HAP-1 (cell line): ENCODE data around the gene TCEAL4.
A peak's percentile ranks its signal among the peaks of the same experiment; 100 is the strongest.
"Not testable (repeated sequence)": the region's sequence is repeated elsewhere in the genome, so short reads cannot be mapped to it uniquely, and the experiment has no call there.

Source experiments
- DNase-seq, 2 experiments: peaks; one replicate each; pipeline ENCODE4 v3.0.0-alpha.2; 2016 to 2020; ENCODE audit warnings: low spot score in 2 of 2
- H3K27me3 ChIP-seq: fragments of 250-450 bp; sonication (Bioruptor Pico); 2 replicates; pipeline ENCODE4 v1.5.1; 2020; ENCODE audit warnings: low read depth, mild to moderate bottlenecking, moderate library complexity
- H3K36me3 ChIP-seq: fragments of 250-450 bp; sonication (Bioruptor Pico); replicated peaks from 2 replicates; pipeline ENCODE4 v1.5.1; 2020; ENCODE audit warnings: mild to moderate bottlenecking
- H3K4me1 ChIP-seq: fragments of 250-450 bp; sonication (Bioruptor Pico); 2 replicates; pipeline ENCODE4 v1.5.1; 2020; ENCODE audit warnings: mild to moderate bottlenecking
- H3K4me3 ChIP-seq: fragments of 250-450 bp; sonication (Bioruptor Pico); 2 replicates; pipeline ENCODE4 v1.5.1; 2020; ENCODE audit warnings: mild to moderate bottlenecking, moderate library complexity
- H3K9me3 ChIP-seq: fragments of 250-450 bp; sonication (Bioruptor Pico); 2 replicates; pipeline ENCODE4 v1.5.1; 2020; ENCODE audit warnings: mild to moderate bottlenecking, moderate library complexity
- in situ Hi-C: fragments of 300-500 bp; cut with MboI; formaldehyde crosslinking; loops from 3 replicates; pipeline ENCODE4 v1.14.3; 2020; ENCODE audit warnings: low sequenced_read_pairs, inconsistent platforms, mixed read lengths

Gene TCEAL4

DNA sequence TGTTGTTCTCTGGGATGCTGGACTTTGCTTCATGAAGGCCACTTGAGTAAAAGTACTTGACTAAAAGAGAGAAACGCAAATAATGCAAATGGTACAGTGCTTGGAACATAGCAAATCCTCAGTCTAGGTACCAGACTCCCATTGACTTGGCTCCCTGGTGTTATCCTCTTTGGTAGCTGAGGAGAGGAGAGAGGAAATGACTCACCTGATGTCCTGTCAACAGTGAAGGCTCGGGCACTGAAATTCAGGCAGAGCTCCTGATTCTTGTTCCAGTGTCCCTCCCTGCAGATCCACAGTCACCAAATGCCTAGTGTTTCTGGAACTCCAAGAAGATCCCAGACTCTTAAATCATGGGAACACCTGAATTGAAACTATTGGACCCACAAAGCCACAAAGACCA lies 22.5 kb upstream of the TCEAL4 start:
- in situ Hi-C loops: no loop called here
- Histone ChIP-seq H3K27me3 (0 out of 2 replicates have a peak, but pooled peaks cover 2% of the 10 kb centered on the region), H3K36me3 (no peaks in the 10 kb centered on the region), H3K9me3 (no peaks in the 10 kb centered on the region), H3K4me1 (no peaks in the 10 kb centered on the region), H3K4me3 (no peak overlapping the region)
- DNase-seq: no peak

GRCh38 chrX:103565197-103565596 lies 20.1 kb upstream of the TCEAL4 start:
- no peak for DNase-seq
- Histone ChIP-seq H3K9me3 (no peaks in the 10 kb centered on the region), H3K36me3 (no peaks in the 10 kb centered on the region), H3K27me3 (0 out of 2 replicates have a peak, but pooled peaks cover 2% of the 10 kb centered on the region), H3K4me3 (no peak overlapping the region), H3K4me1 (no peaks in the 10 kb centered on the region)
- in situ Hi-C loops: no loop called here

- in situ Hi-C loops: no loop called here
- DNase-seq: no peak
- no peak overlapping the region for H3K4me3 ChIP-seq
Measured at GRCh38 chrX:103565752-103566151, 19.6 kb upstream of the TCEAL4 start.

DNA sequence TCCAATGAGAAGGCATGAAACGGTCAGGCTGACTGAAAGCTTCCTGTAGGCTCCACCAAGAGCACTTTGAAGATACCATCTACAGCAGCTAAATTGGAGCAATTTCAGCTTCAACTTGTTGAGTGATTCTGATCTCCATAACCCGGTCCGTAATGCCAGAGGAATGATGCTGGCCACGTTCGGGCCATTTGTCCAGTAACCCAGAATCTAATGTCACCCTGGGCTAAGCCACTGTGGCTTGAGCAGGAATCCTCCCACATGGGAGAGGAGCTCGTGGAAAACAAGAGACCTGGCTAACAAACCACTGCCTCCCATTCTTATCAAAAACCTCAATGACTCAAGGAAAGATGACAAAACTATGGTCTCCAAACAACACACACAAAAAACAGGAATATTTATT lies 14.2 kb upstream of the TCEAL4 start:
- Histone ChIP-seq H3K4me3 (no peak overlapping the region), H3K4me1 (no peaks in the 10 kb centered on the region), H3K9me3 (no peaks in the 10 kb centered on the region), H3K27me3 (no peaks in the 10 kb centered on the region), H3K36me3 (no peaks in the 10 kb centered on the region)
- in situ Hi-C loops: no loop called here
- DNase-seq: no peak

More at GRCh38 chrX:103565752-103566151, 19.6 kb upstream of the TCEAL4 start:
- no peaks in the 10 kb centered on the region for H3K36me3 ChIP-seq
- no peaks in the 10 kb centered on the region for H3K4me1 ChIP-seq
- H3K9me3 ChIP-seq: no peaks in the 10 kb centered on the region
- H3K27me3 ChIP-seq: 0 out of 2 replicates have a peak, but pooled peaks cover 2% of the 10 kb centered on the region

DNA sequence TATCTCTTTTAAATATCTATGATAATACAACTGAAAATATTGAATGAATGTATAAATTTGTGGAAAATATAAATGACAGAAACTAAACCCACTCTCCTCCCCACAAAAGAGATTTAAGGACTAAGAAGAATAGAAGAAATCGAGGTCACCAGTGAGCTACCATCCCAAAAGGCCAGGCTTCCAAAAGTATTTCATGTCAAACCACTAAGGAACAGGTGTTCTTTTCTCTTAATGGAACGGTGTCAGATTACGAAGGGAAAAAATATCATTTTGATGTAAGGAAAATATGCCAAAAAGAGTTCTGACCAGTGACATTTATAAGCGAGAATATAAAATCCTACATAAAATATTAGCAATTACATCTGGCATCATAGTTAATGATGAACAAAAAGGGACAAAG lies 13.6 kb upstream of the TCEAL4 start:
- Histone ChIP-seq H3K36me3 (no peaks in the 10 kb centered on the region), H3K4me1 (no peaks in the 10 kb centered on the region), H3K27me3 (no peaks in the 10 kb centered on the region), H3K4me3 (no peak overlapping the region), H3K9me3 (no peaks in the 10 kb centered on the region)
- in situ Hi-C loops: no loop called here
- DNase-seq: no peak

DNA sequence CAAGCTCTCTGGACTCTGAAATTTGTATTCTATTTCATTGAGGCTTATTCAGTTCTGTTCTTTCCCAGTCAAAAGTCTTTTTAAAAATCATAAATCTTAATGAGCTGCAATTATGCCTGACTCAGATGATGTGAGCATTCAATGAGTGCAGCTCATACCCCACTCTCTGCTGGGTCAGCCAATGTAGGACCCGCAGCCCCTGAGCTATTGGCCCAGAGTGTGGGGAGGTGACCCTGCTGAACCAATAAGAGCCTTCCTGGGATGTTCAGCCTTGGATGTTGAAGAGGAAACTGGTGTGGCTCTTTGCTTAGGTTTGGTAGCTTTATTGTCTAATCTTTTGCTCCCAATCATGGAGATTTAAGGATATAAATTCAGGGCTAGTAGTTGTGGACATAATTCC lies 12.1 kb upstream of the TCEAL4 start:
- no peaks in the 10 kb centered on the region for H3K27me3 ChIP-seq
- no peaks in the 10 kb centered on the region for H3K4me1 ChIP-seq
- no peaks in the 10 kb centered on the region for H3K9me3 ChIP-seq
- no peaks in the 10 kb centered on the region for H3K36me3 ChIP-seq
- in situ Hi-C loops: no loop called here
- H3K4me3 ChIP-seq: no peak overlapping the region
- no peak for DNase-seq

DNA sequence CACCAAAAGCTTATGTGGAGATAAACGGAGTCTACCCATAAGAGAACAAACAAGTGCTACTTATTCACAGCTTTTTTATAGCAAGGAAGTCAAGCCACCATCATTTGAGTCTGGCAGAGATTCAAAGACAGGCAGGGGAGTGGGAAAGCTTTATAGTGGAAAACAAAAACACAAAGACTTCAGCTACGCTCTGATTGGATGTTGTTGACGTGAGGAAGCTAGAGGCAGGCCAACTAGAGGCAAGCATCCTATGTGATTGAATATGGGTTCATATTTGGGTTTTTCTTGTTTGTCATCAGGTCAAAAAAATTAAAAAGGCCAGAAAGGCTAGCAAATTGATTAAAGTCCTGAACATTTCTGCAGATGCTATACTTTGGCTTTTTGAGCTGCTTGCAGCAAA lies 719 bp upstream of the TCEAL4 start:
- peak in 1 of 2 experiments; percentile 19 for DNase-seq

DNA sequence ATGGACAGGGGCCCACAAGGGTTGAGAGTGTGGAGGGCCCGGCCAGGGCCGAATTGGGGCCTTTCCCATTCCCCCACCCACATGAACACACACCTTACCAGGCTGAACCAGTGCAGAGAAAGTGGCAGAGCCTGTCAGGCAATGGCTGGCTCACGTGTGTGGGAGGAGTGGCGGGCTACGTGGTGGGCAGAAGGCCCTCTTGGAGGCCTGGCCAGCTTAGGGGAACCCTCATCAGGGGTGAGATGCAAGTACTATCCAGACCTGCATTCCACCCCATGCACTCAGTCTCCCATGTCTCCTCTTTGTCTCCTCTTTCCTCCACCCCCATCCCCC lies 965 bp downstream of the TCEAL4 start:
- Histone ChIP-seq H3K36me3 (peaks cover 21% of the 10 kb centered on the region), H3K4me3 (peak overlapping the region; percentile 71), H3K4me1 (peaks cover 5% of the 10 kb centered on the region), H3K9me3 (no peaks in the 10 kb centered on the region), H3K27me3 (0 out of 2 replicates have a peak, but pooled peaks cover 2% of the 10 kb centered on the region)
- DNase-seq: peak in 1 of 2 experiments; percentile 15
- in situ Hi-C loops: no loop called here

More for the DNA sequence above, 719 bp upstream of the TCEAL4 start:
- Histone ChIP-seq H3K36me3 (peaks cover 21% of the 10 kb centered on the region), H3K9me3 (no peaks in the 10 kb centered on the region), H3K4me3 (peak overlapping the region; percentile 71; the same call in 1 of the 2 replicates), H3K4me1 (peaks cover 5% of the 10 kb centered on the region), H3K27me3 (peaks cover 9% of the 10 kb centered on the region)
- in situ Hi-C loops: no loop called here

- H3K27me3 ChIP-seq: no peaks in the 10 kb centered on the region
- no peaks in the 10 kb centered on the region for H3K9me3 ChIP-seq
- peaks cover 21% of the 10 kb centered on the region for H3K36me3 ChIP-seq
- peak overlapping the region; percentile 71 for H3K4me3 ChIP-seq
- H3K4me1 ChIP-seq: peaks cover 5% of the 10 kb centered on the region
- in situ Hi-C loops: no loop called here
- no peak for DNase-seq
Measured at GRCh38 chrX:103586659-103587058, 1.3 kb downstream of the TCEAL4 start.

DNA sequence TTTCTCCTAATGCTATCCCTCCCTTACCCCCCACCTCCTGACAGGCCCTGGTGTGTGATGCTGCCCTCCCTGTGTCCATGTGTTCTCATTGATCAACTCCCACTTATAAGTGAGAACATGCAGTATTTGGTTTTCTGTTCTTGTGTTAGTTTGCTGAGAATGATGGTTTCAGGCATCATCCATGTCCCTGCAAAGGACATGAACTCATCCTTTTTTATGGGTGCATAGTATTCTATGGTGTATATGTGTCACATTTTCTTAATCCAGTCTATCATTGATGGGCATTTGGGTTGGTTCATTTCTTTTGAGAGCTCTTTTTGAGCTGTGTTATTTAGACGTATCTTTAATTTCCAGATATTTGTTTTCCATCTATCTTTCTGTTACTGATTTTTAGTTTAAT lies 7.0 kb downstream of the TCEAL4 start:
- H3K4me1 ChIP-seq, H3K27me3 ChIP-seq, H3K4me3 ChIP-seq, in situ Hi-C loops, DNase-seq, H3K9me3 ChIP-seq: not testable (repeated sequence)
- H3K36me3 ChIP-seq: peaks cover 13% of the 10 kb centered on the region

- in situ Hi-C loops, H3K4me1 ChIP-seq, H3K36me3 ChIP-seq, H3K4me3 ChIP-seq, H3K27me3 ChIP-seq, DNase-seq, H3K9me3 ChIP-seq: not testable (repeated sequence)
Measured at GRCh38 chrX:103595202-103595601, 9.9 kb downstream of the TCEAL4 start.

DNA sequence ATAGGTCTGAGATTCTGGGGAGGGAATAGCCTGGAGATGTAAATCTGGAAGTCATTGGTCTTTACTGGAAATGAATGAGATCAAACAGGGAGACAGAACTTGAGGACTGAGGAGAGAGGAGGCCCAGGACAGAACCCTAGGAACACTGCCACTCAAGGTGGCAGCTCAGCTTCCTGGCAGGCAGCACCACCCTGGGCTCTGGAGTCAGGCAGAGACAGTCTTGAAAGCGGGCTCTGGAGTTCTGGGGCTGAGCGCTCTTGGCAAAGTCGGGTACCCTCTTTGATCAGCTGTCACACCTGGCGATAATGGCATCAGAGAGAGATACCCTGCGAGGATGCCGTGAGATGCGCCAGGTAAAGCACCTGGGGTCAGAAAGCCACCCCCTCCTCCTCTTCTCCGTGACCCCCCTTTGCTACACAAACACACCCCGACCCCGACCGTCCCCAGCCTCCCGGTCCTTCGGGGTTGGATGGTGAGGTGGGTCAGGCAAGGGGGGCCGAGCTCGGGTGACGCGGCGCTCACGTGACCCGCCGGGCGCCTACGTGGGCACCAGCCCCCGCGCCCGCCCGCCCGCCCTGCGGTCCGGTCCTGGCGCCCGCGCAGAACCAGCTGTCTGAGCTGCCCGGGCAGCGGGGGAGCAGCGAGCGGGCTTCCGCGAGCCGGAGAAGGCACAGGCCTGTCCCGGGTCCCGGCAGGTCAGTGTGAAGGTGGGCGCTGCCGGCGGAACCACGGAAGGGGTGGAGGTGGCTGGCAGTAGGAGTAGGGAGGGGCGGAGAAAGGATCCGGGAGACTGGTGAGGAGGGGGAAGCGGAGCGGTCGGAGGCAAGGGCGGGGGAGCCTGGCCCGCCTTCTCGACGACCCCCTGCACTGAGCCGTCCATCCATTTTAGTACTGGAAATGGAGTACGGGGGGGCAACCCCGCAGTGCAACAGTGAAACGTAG lies 22.3 kb downstream of the TCEAL4 start, which contains the start of gene TCEAL3:
TSS of gene TCEAL3 (plus strand) at position 600 of the 942 bp plus-strand sequence. CDS start 1,102 bp downstream, outside the sequence.
- Histone ChIP-seq H3K4me3 (peak within 1 kb of the TSS; percentile 63), H3K27me3 (no peaks in the 10 kb centered on the region), H3K36me3 (no peaks in the 10 kb centered on the region; the same call in 1 of the 2 replicates), H3K4me1 (no peaks in the 10 kb centered on the region), H3K9me3 (no peaks in the 10 kb centered on the region)
- peak; percentile 28 to 70 for DNase-seq
- in situ Hi-C loops: no loop called here

DNA sequence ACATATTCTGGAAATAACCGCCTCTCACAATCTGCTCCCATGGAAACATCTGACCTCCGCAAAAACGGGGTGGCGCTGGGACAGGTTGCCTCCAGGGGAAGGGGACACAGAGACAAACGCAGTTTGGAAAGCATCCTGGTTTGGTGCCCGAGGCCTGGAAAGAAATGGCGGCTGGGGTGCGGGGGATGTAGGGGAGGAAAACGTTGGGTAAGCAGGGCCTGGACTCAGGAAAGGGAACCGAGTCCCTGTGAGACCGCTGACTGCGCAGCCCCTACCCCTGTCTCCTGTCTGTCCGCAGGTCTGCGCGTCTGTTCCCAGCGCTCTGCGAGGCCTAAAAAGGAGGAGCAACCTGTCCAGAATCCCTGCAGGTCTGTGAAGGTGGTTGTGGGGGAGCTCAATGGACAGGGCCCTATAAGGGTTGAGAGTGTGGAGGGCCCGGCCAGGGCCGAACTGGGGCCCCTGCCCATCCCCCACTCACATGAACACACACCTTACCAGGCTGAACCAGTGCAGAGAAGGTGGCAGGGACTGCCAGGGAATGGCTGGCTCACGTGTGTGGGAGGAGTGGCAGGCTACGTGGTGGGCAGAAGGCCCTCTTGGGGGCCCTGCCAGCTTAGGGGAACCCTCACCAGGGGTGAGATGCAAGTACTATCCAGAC lies 23.1 kb downstream of the TCEAL4 start:
- DNase-seq: no peak
- H3K4me1 ChIP-seq: no peaks in the 10 kb centered on the region
- no peaks in the 10 kb centered on the region for H3K27me3 ChIP-seq
- in situ Hi-C loops: no loop called here
- no peaks in the 10 kb centered on the region; the same call in 1 of the 2 replicates for H3K36me3 ChIP-seq
- H3K9me3 ChIP-seq: no peaks in the 10 kb centered on the region
- H3K4me3 ChIP-seq: peak overlapping the region; percentile 63

DNA sequence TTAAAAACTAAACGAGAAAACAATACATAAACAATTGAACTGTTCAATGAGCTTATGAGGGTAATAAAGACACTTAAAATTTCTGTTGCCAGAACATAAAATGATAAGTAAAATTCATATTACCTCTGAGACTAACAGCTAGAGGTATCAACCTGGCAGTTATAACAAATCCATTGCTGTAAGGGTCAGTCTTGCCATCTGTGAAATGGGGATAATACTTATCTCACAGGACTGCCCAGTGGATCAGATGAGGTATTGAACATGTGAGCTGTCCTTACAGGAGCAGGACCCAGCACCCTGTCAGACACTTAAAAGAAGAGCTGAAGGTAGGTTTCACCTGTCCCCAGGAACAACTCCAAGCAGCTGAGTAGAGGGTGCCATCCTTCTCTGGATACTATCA lies 25.0 kb downstream of the TCEAL4 start:
- in situ Hi-C loops: no loop called here
- H3K4me3 ChIP-seq: no peak overlapping the region
- no peaks in the 10 kb centered on the region; the same call in 1 of the 2 replicates for H3K36me3 ChIP-seq
- no peaks in the 10 kb centered on the region for H3K9me3 ChIP-seq
- DNase-seq: no peak
- no peaks in the 10 kb centered on the region for H3K27me3 ChIP-seq
- no peaks in the 10 kb centered on the region for H3K4me1 ChIP-seq
